ENCODE results near the gene SLC10A7.

Gene SLC10A7

DNA sequence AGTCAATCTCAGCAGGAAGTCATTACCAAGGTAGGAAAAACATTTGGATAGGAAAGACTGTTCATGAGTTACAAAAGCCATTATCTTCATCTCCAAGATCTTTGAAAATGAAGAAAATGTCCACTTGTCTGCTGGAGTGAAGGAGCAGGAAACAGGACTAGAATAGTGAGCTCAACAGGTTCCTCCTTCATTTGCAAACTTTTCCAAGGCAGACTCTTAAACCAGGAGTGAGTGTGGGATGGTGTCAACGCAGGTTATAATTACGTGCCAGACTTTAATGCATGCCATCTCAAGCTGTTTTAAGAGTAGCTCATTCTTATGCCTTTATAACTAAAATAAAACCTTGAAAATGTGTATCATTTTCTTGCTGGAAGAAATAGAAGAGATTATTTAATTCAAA, 310.9 kb downstream of the SLC10A7 start:
- TF ChIP-seq, protein P1, sequence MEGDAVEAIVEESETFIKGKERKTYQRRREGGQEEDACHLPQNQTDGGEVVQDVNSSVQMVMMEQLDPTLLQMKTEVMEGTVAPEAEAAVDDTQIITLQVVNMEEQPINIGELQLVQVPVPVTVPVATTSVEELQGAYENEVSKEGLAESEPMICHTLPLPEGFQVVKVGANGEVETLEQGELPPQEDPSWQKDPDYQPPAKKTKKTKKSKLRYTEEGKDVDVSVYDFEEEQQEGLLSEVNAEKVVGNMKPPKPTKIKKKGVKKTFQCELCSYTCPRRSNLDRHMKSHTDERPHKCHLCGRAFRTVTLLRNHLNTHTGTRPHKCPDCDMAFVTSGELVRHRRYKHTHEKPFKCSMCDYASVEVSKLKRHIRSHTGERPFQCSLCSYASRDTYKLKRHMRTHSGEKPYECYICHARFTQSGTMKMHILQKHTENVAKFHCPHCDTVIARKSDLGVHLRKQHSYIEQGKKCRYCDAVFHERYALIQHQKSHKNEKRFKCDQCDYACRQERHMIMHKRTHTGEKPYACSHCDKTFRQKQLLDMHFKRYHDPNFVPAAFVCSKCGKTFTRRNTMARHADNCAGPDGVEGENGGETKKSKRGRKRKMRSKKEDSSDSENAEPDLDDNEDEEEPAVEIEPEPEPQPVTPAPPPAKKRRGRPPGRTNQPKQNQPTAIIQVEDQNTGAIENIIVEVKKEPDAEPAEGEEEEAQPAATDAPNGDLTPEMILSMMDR (conservative IDR thresholded peaks at IDR 0.05; ENCODE audit: low read depth, low read length) = no peak
- no peak for DNase-seq (ENCODE audit: low read depth)
- H3K4me3 ChIP-seq (ENCODE audit: low read depth, low read length) = no peak overlapping the region

DNA sequence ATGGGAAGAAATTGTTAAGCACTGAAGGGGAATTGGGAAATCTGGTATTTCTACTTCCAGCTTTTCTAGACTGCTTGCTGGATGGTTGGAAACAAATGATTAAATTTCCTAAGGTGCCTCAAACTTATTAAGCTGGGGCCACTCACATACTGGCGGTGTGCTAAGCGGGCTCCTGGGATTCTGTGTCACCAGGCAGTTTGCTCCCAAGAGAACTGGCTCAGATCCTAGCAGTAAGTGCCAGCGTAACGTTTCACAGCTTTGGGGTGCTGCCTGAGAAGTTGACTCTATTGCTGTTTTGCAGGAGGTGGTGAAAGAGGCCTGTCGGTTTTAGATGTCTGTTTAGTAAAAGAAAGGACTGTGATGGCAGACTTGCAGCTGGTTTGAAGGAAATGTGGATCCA, 314.3 kb downstream of the SLC10A7 start:
- TF ChIP-seq, protein P1 (conservative IDR thresholded peaks at IDR 0.05; ENCODE audit: low read depth, low read length) = no peak
- H3K4me3 ChIP-seq (ENCODE audit: low read depth, low read length) = no peak overlapping the region

More for the DNA sequence above, 314.3 kb downstream of the SLC10A7 start:
- no peak for DNase-seq (ENCODE audit: low read depth)
